ENCODE measurements around the gene VRK1. TPM values are rescaled to one million over a fixed set of nuclear protein-coding genes. Genes with fewer than 3 reads are reported as not detected.

The VRK1 gene
- total RNA-seq, 1 experiment from 2014 or later = 67.3 TPM

DNA sequence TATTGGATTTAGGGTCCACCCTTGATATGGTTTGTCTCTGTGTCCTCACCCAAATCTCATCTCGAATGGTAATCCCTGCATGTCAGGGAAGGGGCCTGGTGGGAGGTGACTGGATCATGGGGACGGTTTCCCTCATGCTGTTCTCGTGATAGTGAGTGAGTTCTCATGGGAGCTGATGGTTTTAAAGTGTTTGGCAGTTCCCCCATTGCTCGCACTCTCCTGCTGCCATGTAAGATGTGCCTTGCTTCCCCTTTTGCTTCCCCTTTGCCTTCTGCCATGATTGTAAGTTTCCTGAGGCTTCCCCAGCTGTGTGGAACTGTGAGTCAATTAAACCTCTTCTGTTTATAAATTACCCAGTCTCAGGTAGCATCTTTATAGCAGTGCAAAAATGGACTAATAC, 118.3 kb downstream of the VRK1 start (continued):
- TF ChIP-seq, protein P1, sequence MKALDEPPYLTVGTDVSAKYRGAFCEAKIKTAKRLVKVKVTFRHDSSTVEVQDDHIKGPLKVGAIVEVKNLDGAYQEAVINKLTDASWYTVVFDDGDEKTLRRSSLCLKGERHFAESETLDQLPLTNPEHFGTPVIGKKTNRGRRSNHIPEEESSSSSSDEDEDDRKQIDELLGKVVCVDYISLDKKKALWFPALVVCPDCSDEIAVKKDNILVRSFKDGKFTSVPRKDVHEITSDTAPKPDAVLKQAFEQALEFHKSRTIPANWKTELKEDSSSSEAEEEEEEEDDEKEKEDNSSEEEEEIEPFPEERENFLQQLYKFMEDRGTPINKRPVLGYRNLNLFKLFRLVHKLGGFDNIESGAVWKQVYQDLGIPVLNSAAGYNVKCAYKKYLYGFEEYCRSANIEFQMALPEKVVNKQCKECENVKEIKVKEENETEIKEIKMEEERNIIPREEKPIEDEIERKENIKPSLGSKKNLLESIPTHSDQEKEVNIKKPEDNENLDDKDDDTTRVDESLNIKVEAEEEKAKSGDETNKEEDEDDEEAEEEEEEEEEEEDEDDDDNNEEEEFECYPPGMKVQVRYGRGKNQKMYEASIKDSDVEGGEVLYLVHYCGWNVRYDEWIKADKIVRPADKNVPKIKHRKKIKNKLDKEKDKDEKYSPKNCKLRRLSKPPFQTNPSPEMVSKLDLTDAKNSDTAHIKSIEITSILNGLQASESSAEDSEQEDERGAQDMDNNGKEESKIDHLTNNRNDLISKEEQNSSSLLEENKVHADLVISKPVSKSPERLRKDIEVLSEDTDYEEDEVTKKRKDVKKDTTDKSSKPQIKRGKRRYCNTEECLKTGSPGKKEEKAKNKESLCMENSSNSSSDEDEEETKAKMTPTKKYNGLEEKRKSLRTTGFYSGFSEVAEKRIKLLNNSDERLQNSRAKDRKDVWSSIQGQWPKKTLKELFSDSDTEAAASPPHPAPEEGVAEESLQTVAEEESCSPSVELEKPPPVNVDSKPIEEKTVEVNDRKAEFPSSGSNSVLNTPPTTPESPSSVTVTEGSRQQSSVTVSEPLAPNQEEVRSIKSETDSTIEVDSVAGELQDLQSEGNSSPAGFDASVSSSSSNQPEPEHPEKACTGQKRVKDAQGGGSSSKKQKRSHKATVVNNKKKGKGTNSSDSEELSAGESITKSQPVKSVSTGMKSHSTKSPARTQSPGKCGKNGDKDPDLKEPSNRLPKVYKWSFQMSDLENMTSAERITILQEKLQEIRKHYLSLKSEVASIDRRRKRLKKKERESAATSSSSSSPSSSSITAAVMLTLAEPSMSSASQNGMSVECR (CRISPR knock-in tag; IDR thresholded peaks at IDR 0.05; ENCODE audit: borderline replicate concordance) = no peak
- TF ChIP-seq HMGA2 (CRISPR knock-in tag; IDR thresholded peaks at IDR 0.05) = no peak
- no peak for TF ChIP-seq SP1 (CRISPR knock-in tag; conservative IDR thresholded peaks at IDR 0.05)
- no peak for TF ChIP-seq NR3C1 (CRISPR knock-in tag; conservative IDR thresholded peaks at IDR 0.05; ENCODE audit: low read depth)
- TF ChIP-seq CREM (CRISPR knock-in tag; IDR thresholded peaks at IDR 0.05) = no peak
- no peak for TF ChIP-seq CBFB (CRISPR knock-in tag; IDR thresholded peaks at IDR 0.05; ENCODE audit: low read depth)
- no peak for TF ChIP-seq SMAD3 (CRISPR knock-in tag; IDR thresholded peaks at IDR 0.05; ENCODE audit: borderline replicate concordance)
- TF ChIP-seq, protein P2, sequence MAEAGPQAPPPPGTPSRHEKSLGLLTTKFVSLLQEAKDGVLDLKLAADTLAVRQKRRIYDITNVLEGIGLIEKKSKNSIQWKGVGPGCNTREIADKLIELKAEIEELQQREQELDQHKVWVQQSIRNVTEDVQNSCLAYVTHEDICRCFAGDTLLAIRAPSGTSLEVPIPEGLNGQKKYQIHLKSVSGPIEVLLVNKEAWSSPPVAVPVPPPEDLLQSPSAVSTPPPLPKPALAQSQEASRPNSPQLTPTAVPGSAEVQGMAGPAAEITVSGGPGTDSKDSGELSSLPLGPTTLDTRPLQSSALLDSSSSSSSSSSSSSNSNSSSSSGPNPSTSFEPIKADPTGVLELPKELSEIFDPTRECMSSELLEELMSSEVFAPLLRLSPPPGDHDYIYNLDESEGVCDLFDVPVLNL (CRISPR knock-in tag; IDR thresholded peaks at IDR 0.05; ENCODE audit: borderline replicate concordance, low read depth) = no peak
- TF ChIP-seq, protein P3, sequence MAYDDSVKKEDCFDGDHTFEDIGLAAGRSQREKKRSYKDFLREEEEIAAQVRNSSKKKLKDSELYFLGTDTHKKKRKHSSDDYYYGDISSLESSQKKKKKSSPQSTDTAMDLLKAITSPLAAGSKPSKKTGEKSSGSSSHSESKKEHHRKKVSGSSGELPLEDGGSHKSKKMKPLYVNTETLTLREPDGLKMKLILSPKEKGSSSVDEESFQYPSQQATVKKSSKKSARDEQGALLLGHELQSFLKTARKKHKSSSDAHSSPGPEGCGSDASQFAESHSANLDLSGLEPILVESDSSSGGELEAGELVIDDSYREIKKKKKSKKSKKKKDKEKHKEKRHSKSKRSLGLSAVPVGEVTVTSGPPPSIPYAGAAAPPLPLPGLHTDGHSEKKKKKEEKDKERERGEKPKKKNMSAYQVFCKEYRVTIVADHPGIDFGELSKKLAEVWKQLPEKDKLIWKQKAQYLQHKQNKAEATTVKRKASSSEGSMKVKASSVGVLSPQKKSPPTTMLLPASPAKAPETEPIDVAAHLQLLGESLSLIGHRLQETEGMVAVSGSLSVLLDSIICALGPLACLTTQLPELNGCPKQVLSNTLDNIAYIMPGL (CRISPR knock-in tag; IDR thresholded peaks at IDR 0.05) = no peak
- no peak for TF ChIP-seq NFYB (CRISPR knock-in tag; conservative IDR thresholded peaks at IDR 0.05; ENCODE audit: low read depth)
- no peak for TF ChIP-seq ZNF396 (CRISPR knock-in tag; IDR thresholded peaks at IDR 0.05; ENCODE audit: borderline replicate concordance)

DNA sequence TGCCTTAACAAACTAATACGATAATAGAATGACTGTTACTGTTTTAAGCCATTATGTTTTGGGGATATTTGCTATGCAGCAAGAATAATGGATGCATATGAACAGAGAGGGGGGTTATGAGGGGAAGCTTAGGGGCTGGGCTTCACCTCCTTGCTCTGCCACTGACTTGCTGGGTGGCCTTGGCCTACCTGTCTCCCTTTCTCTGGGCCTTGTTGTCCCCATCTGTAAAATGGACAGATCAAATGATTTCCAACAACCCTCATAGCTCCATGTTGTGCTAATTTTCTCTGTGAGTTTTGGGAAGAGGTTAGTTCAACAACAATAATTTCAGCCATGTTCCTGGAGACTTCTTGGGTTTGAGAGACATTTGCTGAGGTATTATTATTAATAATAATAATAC, 119.6 kb downstream of the VRK1 start:
- ChIA-PET POLR2A (no interaction called here), CTCF (no interaction called here)
- Mint-ChIP-seq H3K36me3 (peaks cover 17% of the 10 kb centered on the region), H3K9me3 (peaks cover 33% of the 10 kb centered on the region), H3K4me3 (no peak overlapping the region), H3K4me1 (no peaks in the 10 kb centered on the region), H3K27me3 (ENCODE audit: low read depth) (no peaks in the 10 kb centered on the region), H3K27ac (no peak overlapping the region)
- ATAC-seq (no peak), DNase-seq (ENCODE audit: low spot score) (no peak)
- no peak for TF ChIP-seq CREM (CRISPR knock-in tag; IDR thresholded peaks at IDR 0.05)
- TF ChIP-seq NFE2L1 (CRISPR knock-in tag; IDR thresholded peaks at IDR 0.05) = no peak
- no peak for TF ChIP-seq ZNF263 (CRISPR knock-in tag; IDR thresholded peaks at IDR 0.05; ENCODE audit: low read depth)
- no peak for TF ChIP-seq TP53 (CRISPR knock-in tag; IDR thresholded peaks at IDR 0.05)
- TF ChIP-seq, protein P4, sequence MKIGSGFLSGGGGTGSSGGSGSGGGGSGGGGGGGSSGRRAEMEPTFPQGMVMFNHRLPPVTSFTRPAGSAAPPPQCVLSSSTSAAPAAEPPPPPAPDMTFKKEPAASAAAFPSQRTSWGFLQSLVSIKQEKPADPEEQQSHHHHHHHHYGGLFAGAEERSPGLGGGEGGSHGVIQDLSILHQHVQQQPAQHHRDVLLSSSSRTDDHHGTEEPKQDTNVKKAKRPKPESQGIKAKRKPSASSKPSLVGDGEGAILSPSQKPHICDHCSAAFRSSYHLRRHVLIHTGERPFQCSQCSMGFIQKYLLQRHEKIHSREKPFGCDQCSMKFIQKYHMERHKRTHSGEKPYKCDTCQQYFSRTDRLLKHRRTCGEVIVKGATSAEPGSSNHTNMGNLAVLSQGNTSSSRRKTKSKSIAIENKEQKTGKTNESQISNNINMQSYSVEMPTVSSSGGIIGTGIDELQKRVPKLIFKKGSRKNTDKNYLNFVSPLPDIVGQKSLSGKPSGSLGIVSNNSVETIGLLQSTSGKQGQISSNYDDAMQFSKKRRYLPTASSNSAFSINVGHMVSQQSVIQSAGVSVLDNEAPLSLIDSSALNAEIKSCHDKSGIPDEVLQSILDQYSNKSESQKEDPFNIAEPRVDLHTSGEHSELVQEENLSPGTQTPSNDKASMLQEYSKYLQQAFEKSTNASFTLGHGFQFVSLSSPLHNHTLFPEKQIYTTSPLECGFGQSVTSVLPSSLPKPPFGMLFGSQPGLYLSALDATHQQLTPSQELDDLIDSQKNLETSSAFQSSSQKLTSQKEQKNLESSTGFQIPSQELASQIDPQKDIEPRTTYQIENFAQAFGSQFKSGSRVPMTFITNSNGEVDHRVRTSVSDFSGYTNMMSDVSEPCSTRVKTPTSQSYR (CRISPR knock-in tag; IDR thresholded peaks at IDR 0.05) = no peak
- TF ChIP-seq JAZF1 (CRISPR knock-in tag; IDR thresholded peaks at IDR 0.05) = no peak
- TF ChIP-seq EMX1 (CRISPR knock-in tag; IDR thresholded peaks at IDR 0.05) = no peak
- TF ChIP-seq, protein P5, sequence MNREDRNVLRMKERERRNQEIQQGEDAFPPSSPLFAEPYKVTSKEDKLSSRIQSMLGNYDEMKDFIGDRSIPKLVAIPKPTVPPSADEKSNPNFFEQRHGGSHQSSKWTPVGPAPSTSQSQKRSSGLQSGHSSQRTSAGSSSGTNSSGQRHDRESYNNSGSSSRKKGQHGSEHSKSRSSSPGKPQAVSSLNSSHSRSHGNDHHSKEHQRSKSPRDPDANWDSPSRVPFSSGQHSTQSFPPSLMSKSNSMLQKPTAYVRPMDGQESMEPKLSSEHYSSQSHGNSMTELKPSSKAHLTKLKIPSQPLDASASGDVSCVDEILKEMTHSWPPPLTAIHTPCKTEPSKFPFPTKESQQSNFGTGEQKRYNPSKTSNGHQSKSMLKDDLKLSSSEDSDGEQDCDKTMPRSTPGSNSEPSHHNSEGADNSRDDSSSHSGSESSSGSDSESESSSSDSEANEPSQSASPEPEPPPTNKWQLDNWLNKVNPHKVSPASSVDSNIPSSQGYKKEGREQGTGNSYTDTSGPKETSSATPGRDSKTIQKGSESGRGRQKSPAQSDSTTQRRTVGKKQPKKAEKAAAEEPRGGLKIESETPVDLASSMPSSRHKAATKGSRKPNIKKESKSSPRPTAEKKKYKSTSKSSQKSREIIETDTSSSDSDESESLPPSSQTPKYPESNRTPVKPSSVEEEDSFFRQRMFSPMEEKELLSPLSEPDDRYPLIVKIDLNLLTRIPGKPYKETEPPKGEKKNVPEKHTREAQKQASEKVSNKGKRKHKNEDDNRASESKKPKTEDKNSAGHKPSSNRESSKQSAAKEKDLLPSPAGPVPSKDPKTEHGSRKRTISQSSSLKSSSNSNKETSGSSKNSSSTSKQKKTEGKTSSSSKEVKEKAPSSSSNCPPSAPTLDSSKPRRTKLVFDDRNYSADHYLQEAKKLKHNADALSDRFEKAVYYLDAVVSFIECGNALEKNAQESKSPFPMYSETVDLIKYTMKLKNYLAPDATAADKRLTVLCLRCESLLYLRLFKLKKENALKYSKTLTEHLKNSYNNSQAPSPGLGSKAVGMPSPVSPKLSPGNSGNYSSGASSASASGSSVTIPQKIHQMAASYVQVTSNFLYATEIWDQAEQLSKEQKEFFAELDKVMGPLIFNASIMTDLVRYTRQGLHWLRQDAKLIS (CRISPR knock-in tag; IDR thresholded peaks at IDR 0.05; ENCODE audit: borderline replicate concordance) = no peak

Measured in WTC11 (cell line).